ENCODE data around the gene ZNF232.
"Not testable (repeated sequence)": the region's sequence is repeated elsewhere in the genome, so short reads cannot be mapped to it uniquely, and the experiment has no call there.

The ZNF232 gene

GRCh38 chr17:5122056-5122455 lies 10.4 kb upstream of the ZNF232 start:
- not testable (repeated sequence) for H3K4me1 Mint-ChIP-seq, H3K4me3 Mint-ChIP-seq, ATAC-seq, H3K36me3 Mint-ChIP-seq, H3K27ac Mint-ChIP-seq, H3K9me3 Mint-ChIP-seq
- peaks cover 58% of the 10 kb centered on the region for H3K27me3 Mint-ChIP-seq

GRCh38 chr17:5121186-5121841 lies 9.6 kb upstream of the ZNF232 start:
- H3K4me1 Mint-ChIP-seq, result peaks cover 11% of the 10 kb centered on the region
- H3K36me3 Mint-ChIP-seq, result no peaks in the 10 kb centered on the region
- H3K4me3 Mint-ChIP-seq, result peak overlapping the region; percentile 19
- ATAC-seq, result no peak
- H3K27ac Mint-ChIP-seq, result no peak overlapping the region
- peaks cover 65% of the 10 kb centered on the region for H3K27me3 Mint-ChIP-seq
- no peaks in the 10 kb centered on the region for H3K9me3 Mint-ChIP-seq

- H3K9me3 Mint-ChIP-seq, H3K4me3 Mint-ChIP-seq, ATAC-seq, H3K27ac Mint-ChIP-seq, H3K36me3 Mint-ChIP-seq: not testable (repeated sequence)
- Mint-ChIP-seq H3K4me1 (peaks cover 11% of the 10 kb centered on the region), H3K27me3 (peaks cover 69% of the 10 kb centered on the region)
Observed at GRCh38 chr17:5120436-5121185, 8.9 kb upstream of the ZNF232 start.

- Mint-ChIP-seq H3K4me1 (peaks cover 11% of the 10 kb centered on the region), H3K9me3 (no peaks in the 10 kb centered on the region), H3K27me3 (peaks cover 71% of the 10 kb centered on the region), H3K27ac (no peak overlapping the region), H3K36me3 (no peaks in the 10 kb centered on the region), H3K4me3 (no peak overlapping the region)
- no peak for ATAC-seq
Observed at GRCh38 chr17:5120036-5120435, 8.4 kb upstream of the ZNF232 start.

GRCh38 chr17:5118219-5118618 lies 6.5 kb upstream of the ZNF232 start:
- no peak overlapping the region for H3K4me3 Mint-ChIP-seq
- peaks cover 11% of the 10 kb centered on the region for H3K4me1 Mint-ChIP-seq
- peaks cover 13% of the 10 kb centered on the region for H3K36me3 Mint-ChIP-seq
- no peak overlapping the region for H3K27ac Mint-ChIP-seq
- peaks cover 66% of the 10 kb centered on the region for H3K27me3 Mint-ChIP-seq
- no peaks in the 10 kb centered on the region for H3K9me3 Mint-ChIP-seq
- no peak for ATAC-seq

- H3K27ac Mint-ChIP-seq, result no peak within 1 kb of the TSS
- no peak for ATAC-seq
- peaks cover 48% of the 10 kb centered on the region for H3K27me3 Mint-ChIP-seq
- H3K9me3 Mint-ChIP-seq, result no peaks in the 10 kb centered on the region
- no peak within 1 kb of the TSS for H3K4me3 Mint-ChIP-seq
- H3K36me3 Mint-ChIP-seq, result peaks cover 13% of the 10 kb centered on the region
- peaks cover 7% of the 10 kb centered on the region for H3K4me1 Mint-ChIP-seq
Observed at GRCh38 chr17:5115673-5116651, 4.3 kb upstream of the ZNF232 start, which contains the start of gene USP6. USP6 (plus strand) TSS chr17:5116032; CDS start chr17:5130368, 14,336 bp downstream.

- H3K4me1 Mint-ChIP-seq, result peaks cover 33% of the 10 kb centered on the region
- no peak for ATAC-seq
- peaks cover 10% of the 10 kb centered on the region for H3K27me3 Mint-ChIP-seq
- peak overlapping the region; percentile 78 for H3K4me3 Mint-ChIP-seq
- H3K36me3 Mint-ChIP-seq, result peaks cover 55% of the 10 kb centered on the region
- H3K27ac Mint-ChIP-seq, result peak overlapping the region; percentile 74
- H3K9me3 Mint-ChIP-seq, result no peaks in the 10 kb centered on the region
Observed at GRCh38 chr17:5110816-5111215, 862 bp downstream of the ZNF232 start.

GRCh38 chr17:5100832-5101231 lies 10.8 kb downstream of the ZNF232 start:
- peaks cover 9% of the 10 kb centered on the region for H3K4me1 Mint-ChIP-seq
- no peak overlapping the region for H3K4me3 Mint-ChIP-seq

GRCh38 chr17:5099271-5099670 lies 12.4 kb downstream of the ZNF232 start:
- Mint-ChIP-seq H3K27ac (no peak overlapping the region), H3K4me1 (peaks cover 9% of the 10 kb centered on the region), H3K9me3 (peaks cover 15% of the 10 kb centered on the region), H3K27me3 (no peaks in the 10 kb centered on the region), H3K36me3 (peaks cover 22% of the 10 kb centered on the region), H3K4me3 (no peak overlapping the region)
- ATAC-seq, result no peak

More at GRCh38 chr17:5100832-5101231, 10.8 kb downstream of the ZNF232 start:
- ATAC-seq, result no peak
- Mint-ChIP-seq H3K9me3 (peaks cover 8% of the 10 kb centered on the region), H3K27me3 (no peaks in the 10 kb centered on the region), H3K27ac (no peak overlapping the region), H3K36me3 (peaks cover 17% of the 10 kb centered on the region)

GRCh38 chr17:5097101-5097834 lies 14.4 kb downstream of the ZNF232 start:
- H3K27me3 Mint-ChIP-seq, result no peaks in the 10 kb centered on the region
- peaks cover 35% of the 10 kb centered on the region for H3K36me3 Mint-ChIP-seq
- H3K4me1 Mint-ChIP-seq, result peaks cover 9% of the 10 kb centered on the region
- H3K4me3 Mint-ChIP-seq, result peak overlapping the region; percentile 83
- peak overlapping the region; percentile 76 for H3K27ac Mint-ChIP-seq
- ATAC-seq, result peak; percentile 84
- peaks cover 18% of the 10 kb centered on the region for H3K9me3 Mint-ChIP-seq

- Mint-ChIP-seq H3K4me1 (peaks cover 9% of the 10 kb centered on the region), H3K36me3 (peaks cover 40% of the 10 kb centered on the region), H3K27ac (peak overlapping the region; percentile 76), H3K4me3 (peak overlapping the region; percentile 83), H3K9me3 (peaks cover 18% of the 10 kb centered on the region), H3K27me3 (no peaks in the 10 kb centered on the region)
- ATAC-seq, result no peak
Observed at GRCh38 chr17:5096731-5097100, 15.0 kb downstream of the ZNF232 start.

- Mint-ChIP-seq H3K36me3 (peaks cover 82% of the 10 kb centered on the region), H3K4me1 (peaks cover 9% of the 10 kb centered on the region), H3K27ac (no peak overlapping the region), H3K27me3 (no peaks in the 10 kb centered on the region), H3K4me3 (no peak overlapping the region), H3K9me3 (peaks cover 38% of the 10 kb centered on the region)
- no peak for ATAC-seq
Observed at GRCh38 chr17:5092218-5093010, 19.3 kb downstream of the ZNF232 start.

- Mint-ChIP-seq H3K27me3 (no peaks in the 10 kb centered on the region), H3K36me3 (peaks cover 45% of the 10 kb centered on the region), H3K27ac (no peak overlapping the region), H3K9me3 (peaks cover 10% of the 10 kb centered on the region), H3K4me3 (no peak overlapping the region), H3K4me1 (peaks cover 31% of the 10 kb centered on the region)
- ATAC-seq, result no peak
Observed at GRCh38 chr17:5080591-5080990, 31.1 kb downstream of the ZNF232 start.
